Calu3 (cell line): ENCODE results near the gene RAB42. TPM values are rescaled to one million over a fixed set of nuclear protein-coding genes. Genes with fewer than 3 reads are reported as not detected.

Experiments
- BruUV-seq: library from RNA; stranded (reverse); fragments of 400-500 nt; replicated peaks from 2 replicates; lab custom pipeline; 2021; lab: Mats Ljungman, UMichigan
- CTCF ChIA-PET: fragments of 300-600 bp; sonication (Branson Sonifier 250); formaldehyde crosslinking; loops from one replicate; lab custom pipeline; 2022; ENCODE audit warnings: antibody characterized with exemption; lab: Charles Lee
- DNase-seq: peaks from one replicate; pipeline ENCODE4 v3.0.0; 2022
- H3K27ac Mint-ChIP-seq: one replicate; pipeline ENCODE4 v1.8.0; 2022; ENCODE audit warnings: mixed read lengths; ENCODE audit not compliant: unreplicated experiment
- H3K27me3 Mint-ChIP-seq: one replicate; pipeline ENCODE4 v1.8.0; 2022; ENCODE audit warnings: mixed read lengths; ENCODE audit not compliant: unreplicated experiment
- H3K36me3 Mint-ChIP-seq: one replicate; pipeline ENCODE4 v1.8.0; 2022; ENCODE audit warnings: mild to moderate bottlenecking, moderate library complexity, mixed read lengths; ENCODE audit not compliant: insufficient read depth, unreplicated experiment
- H3K4me1 Mint-ChIP-seq: one replicate; pipeline ENCODE4 v1.8.0; 2022; ENCODE audit warnings: mild to moderate bottlenecking, low read depth, mixed read lengths; ENCODE audit not compliant: unreplicated experiment
- H3K4me3 Mint-ChIP-seq: one replicate; pipeline ENCODE4 v1.8.0; 2022; ENCODE audit warnings: mild to moderate bottlenecking, low read depth, moderate library complexity, mixed read lengths; ENCODE audit not compliant: unreplicated experiment
- H3K9me3 Mint-ChIP-seq: one replicate; pipeline ENCODE4 v1.8.0; 2022; ENCODE audit warnings: low read depth, mixed read lengths; ENCODE audit not compliant: unreplicated experiment
- CTCF ChIP-seq: fragments of 200-600 bp; IDR thresholded peaks from one replicate; pipeline ENCODE4 v1.8.0; 2022; ENCODE audit warnings: antibody characterized with exemption; ENCODE audit not compliant: unreplicated experiment
- intact Hi-C: fragments of 100-400 bp; cut with micrococcal nuclease; formaldehyde crosslinking; loops from one replicate; pipeline ENCODE4 v1.10.0; 2022; ENCODE audit not compliant: unreplicated experiment
- total RNA-seq: library from RNA; stranded (reverse); gene quantifications from 2 replicates; pipeline ENCODE4 v1.2.3, GENCODE V29; 2022

RAB42 gene
- total RNA-seq, 1 experiment from 2014 or later: 1.1 TPM

GRCh38 chr1:28552758-28553663, 39.1 kb upstream of the RAB42 start, which contains the start of gene TRNAU1AP:
Gene TRNAU1AP, plus strand, starts transcription at chr1:28553085. Its CDS starts 26 bp downstream, at chr1:28553111.
- peaks cover 45% of the 10 kb centered on the region for H3K36me3 Mint-ChIP-seq
- no peak for TF ChIP-seq CTCF
- intact Hi-C loops: no loop called here
- peak within 1 kb of the TSS; percentile 97 for H3K4me3 Mint-ChIP-seq
- DNase-seq: peak; percentile 98
- H3K4me1 Mint-ChIP-seq: no peaks in the 10 kb centered on the region
- peak within 1 kb of the TSS; percentile 77 for H3K27ac Mint-ChIP-seq
- CTCF ChIA-PET: interaction anchor here (1.0 to 1.2 kb wide), 2 partner anchors 29 to 305 kb away, joined by 3 read pairs; no protein-coding TSS in a partner anchor
- no peaks in the 10 kb centered on the region for H3K9me3 Mint-ChIP-seq
- no TSS peak for BruUV-seq
- no peaks in the 10 kb centered on the region for H3K27me3 Mint-ChIP-seq

GRCh38 chr1:28560886-28561285, 31.2 kb upstream of the RAB42 start:
- Mint-ChIP-seq H3K36me3 (peaks cover 52% of the 10 kb centered on the region), H3K4me1 (no peaks in the 10 kb centered on the region), H3K27me3 (no peaks in the 10 kb centered on the region), H3K4me3 (no peak overlapping the region), H3K9me3 (no peaks in the 10 kb centered on the region), H3K27ac (no peak overlapping the region)
- BruUV-seq: no TSS peak
- intact Hi-C loops: no loop called here
- no peak for TF ChIP-seq CTCF
- CTCF ChIA-PET: no interaction called here
- no peak for DNase-seq

GRCh38 chr1:28564310-28564709, 27.8 kb upstream of the RAB42 start:
- Mint-ChIP-seq H3K36me3 (peaks cover 45% of the 10 kb centered on the region), H3K9me3 (no peaks in the 10 kb centered on the region)

GRCh38 chr1:28565040-28565439, 27.0 kb upstream of the RAB42 start:
- Mint-ChIP-seq H3K36me3 (peaks cover 43% of the 10 kb centered on the region), H3K27ac (no peak overlapping the region), H3K4me3 (no peak overlapping the region), H3K4me1 (no peaks in the 10 kb centered on the region), H3K9me3 (no peaks in the 10 kb centered on the region), H3K27me3 (no peaks in the 10 kb centered on the region)
- no TSS peak for BruUV-seq
- DNase-seq: no peak
- TF ChIP-seq CTCF: no peak
- intact Hi-C loops: no loop called here
- CTCF ChIA-PET: interaction anchor here (0.7 to 0.8 kb wide), 2 partner anchors 79 to 319 kb away, joined by 3 read pairs; no protein-coding TSS in a partner anchor

More at GRCh38 chr1:28564310-28564709, 27.8 kb upstream of the RAB42 start:
- intact Hi-C loops: no loop called here
- DNase-seq: no peak
- H3K27me3 Mint-ChIP-seq: no peaks in the 10 kb centered on the region
- CTCF ChIA-PET: interaction anchor here (0.5 kb wide), 1 partner anchor 21 kb away, joined by 3 read pairs; no protein-coding TSS in a partner anchor
- no peak overlapping the region for H3K4me3 Mint-ChIP-seq
- no peak overlapping the region for H3K27ac Mint-ChIP-seq
- no peaks in the 10 kb centered on the region for H3K4me1 Mint-ChIP-seq
- no TSS peak for BruUV-seq
- no peak for TF ChIP-seq CTCF
